ENCODE data around the gene COL4A2.
A peak's percentile ranks its signal among the peaks of the same experiment; 100 is the strongest.
"Not testable (repeated sequence)": the region's sequence is repeated elsewhere in the genome, so short reads cannot be mapped to it uniquely, and the experiment has no call there.

COL4A2 gene

GRCh38 chr13:110394371-110394841 lies 87.3 kb downstream of the COL4A2 start:
- no peak overlapping the region for H3K4me3 ChIP-seq (replicated peaks; ENCODE audit: low read depth, low read length)
- no peak for DNase-seq (ENCODE audit: extremely low read depth, low read depth)
- TF ChIP-seq CTCF (IDR thresholded peaks at IDR 0.05; ENCODE audit: low read depth, low read length, missing control alignments), result no peak

- not testable (repeated sequence) for H3K4me3 ChIP-seq (replicated peaks; ENCODE audit: low read depth, low read length); DNase-seq (ENCODE audit: extremely low read depth, low read depth)
Observed at GRCh38 chr13:110395616-110396015, 88.5 kb downstream of the COL4A2 start.

- DNase-seq (ENCODE audit: extremely low read depth, low read depth), result no peak
- no peak for TF ChIP-seq CTCF (IDR thresholded peaks at IDR 0.05; ENCODE audit: low read depth, low read length, missing control alignments)
- no peak overlapping the region for H3K4me3 ChIP-seq (replicated peaks; ENCODE audit: low read depth, low read length)
Observed at GRCh38 chr13:110396476-110396875, 89.4 kb downstream of the COL4A2 start.

- peak; percentile 98 for DNase-seq (ENCODE audit: extremely low read depth, low read depth)
- H3K4me3 ChIP-seq (replicated peaks; ENCODE audit: low read depth, low read length), result peak overlapping the region; percentile 20
Observed at GRCh38 chr13:110396913-110397381, 89.9 kb downstream of the COL4A2 start.

GRCh38 chr13:110397436-110398115 lies 90.5 kb downstream of the COL4A2 start:
- no peak for DNase-seq (ENCODE audit: extremely low read depth, low read depth)
- peak overlapping the region; percentile 20 for H3K4me3 ChIP-seq (replicated peaks; ENCODE audit: low read depth, low read length)
- no peak for TF ChIP-seq CTCF (IDR thresholded peaks at IDR 0.05; ENCODE audit: low read depth, low read length, missing control alignments)

More at GRCh38 chr13:110396913-110397381, 89.9 kb downstream of the COL4A2 start:
- no peak for TF ChIP-seq CTCF (IDR thresholded peaks at IDR 0.05; ENCODE audit: low read depth, low read length, missing control alignments)

- no peak overlapping the region for H3K4me3 ChIP-seq (replicated peaks; ENCODE audit: low read depth, low read length)
- DNase-seq (ENCODE audit: extremely low read depth, low read depth), result no peak
- TF ChIP-seq CTCF (IDR thresholded peaks at IDR 0.05; ENCODE audit: low read depth, low read length, missing control alignments), result no peak
Observed at GRCh38 chr13:110398564-110399507, 91.8 kb downstream of the COL4A2 start.

GRCh38 chr13:110399801-110400200 lies 92.7 kb downstream of the COL4A2 start:
- DNase-seq (ENCODE audit: extremely low read depth, low read depth), result no peak
- no peak overlapping the region for H3K4me3 ChIP-seq (replicated peaks; ENCODE audit: low read depth, low read length)
- no peak for TF ChIP-seq CTCF (IDR thresholded peaks at IDR 0.05; ENCODE audit: low read depth, low read length, missing control alignments)
